Activated CD4-positive, alpha-beta T cell treated with anti-CD3 and anti-CD28 coated beads for 4 hours (primary cell): ENCODE data around the gene HOXD11.

ENCODE experiments used
- DNase-seq, 2 donors: peaks; one replicate each; pipeline ENCODE4 v3.0.0-alpha.2; 2020

HOXD11 gene

DNA sequence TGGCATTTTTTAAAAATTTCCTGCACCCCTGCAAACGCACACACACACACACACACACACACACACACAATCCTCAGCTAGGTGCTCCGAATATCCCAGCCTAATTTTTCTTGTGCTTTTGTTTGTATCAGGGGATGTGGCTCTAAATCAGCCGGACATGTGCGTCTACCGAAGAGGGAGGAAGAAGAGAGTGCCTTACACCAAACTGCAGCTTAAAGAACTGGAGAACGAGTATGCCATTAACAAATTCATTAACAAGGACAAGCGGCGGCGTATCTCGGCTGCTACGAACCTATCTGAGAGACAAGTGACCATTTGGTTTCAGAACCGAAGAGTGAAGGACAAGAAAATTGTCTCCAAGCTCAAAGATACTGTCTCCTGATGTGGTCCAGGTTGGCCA, 12.7 kb upstream of the HOXD11 start:
- no peak for DNase-seq

DNA sequence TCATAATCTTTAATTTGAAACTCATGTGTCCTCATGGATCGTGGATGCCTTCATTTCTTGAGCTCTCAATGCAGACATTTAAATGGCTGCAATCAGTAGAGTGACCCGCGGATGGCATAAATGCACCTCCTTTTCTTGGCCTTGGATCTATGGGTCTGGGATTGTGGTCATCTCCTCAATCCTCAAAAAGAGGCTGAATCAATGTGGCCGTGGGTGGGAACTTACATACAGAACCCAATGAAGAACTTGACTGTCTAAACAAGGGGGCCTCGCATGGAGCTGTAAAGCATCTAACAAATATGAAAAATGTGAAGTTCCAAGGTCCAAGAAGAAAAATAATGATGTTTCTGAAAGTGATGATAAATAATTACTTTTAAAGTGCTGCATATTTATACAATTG, 11.7 kb upstream of the HOXD11 start:
- no peak for DNase-seq

DNA sequence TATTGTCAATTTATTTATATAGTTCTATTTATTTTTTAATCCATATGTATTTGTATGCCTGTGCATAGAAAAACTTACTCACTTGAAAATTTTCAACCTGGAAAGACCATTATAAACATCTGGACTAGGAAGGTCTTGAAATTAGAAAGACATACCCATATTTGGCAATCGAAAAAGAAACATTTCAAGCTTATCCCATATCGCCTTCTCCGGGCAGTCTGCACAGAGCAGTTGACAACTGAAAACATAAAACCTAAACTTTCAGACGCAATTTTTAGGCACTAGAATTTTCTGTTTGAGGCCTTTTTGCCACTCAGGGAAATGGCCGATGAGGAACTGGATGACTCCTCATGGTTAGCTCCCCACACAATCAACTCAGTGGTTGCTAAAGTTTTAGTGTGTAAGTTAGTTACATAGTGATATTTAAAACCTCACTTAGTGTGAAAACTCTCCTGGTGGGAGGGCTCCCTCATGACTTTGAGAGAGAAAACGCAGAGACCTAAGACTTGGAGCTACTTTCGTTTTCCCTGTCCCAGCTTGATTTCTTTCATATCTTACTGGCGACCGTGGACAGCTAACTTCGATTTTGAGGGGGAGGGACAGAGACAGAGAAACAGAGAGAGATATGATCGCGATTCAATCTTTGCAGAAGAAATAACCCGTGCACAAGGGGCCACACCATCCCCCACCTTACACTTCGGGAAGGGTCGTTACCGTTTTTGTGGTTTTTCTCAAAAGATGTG, 10.7 kb upstream of the HOXD11 start:
- no peak for DNase-seq

DNA sequence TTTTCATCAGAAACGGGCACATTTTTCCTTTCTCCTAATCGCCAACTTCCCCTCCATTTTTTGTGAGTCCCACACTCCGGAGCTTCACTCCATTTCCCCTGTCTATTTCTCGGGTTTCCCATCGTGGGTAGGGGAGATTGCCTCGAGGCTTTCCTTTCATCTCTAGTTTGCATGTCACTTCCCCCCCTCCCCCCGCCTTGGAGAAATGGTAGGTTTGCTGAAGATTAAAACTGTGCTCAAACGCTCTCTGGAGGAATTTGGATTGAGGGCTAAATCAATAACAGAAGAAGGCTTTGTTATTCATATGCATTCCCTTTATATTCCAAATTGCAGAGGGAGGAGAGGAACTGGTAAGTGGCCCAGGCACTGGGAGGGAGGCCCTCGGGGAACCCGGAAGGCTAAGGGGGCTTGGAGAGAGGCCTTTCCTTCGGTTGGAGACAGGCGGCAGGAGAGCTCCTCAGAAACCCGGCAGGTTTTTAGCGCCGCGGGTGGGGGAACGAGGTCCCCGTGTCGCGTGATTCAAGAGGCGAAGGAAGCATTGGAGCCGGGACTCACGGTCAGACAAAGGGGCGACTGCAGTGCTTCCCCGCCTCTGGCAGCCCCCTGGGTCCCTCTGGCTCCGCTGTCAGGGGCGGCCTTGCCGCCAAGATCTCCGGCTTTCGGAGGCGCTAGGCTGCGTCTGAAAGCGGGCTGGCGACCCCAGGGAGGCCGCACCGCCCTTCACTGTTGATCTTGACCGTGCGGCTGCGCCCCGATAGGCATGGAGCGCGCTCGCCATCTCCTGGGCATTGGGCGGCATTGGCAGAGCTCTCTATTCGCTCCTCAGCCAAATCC, 9.9 kb upstream of the HOXD11 start:
- DNase-seq = peak; percentile 36 to 50

DNA sequence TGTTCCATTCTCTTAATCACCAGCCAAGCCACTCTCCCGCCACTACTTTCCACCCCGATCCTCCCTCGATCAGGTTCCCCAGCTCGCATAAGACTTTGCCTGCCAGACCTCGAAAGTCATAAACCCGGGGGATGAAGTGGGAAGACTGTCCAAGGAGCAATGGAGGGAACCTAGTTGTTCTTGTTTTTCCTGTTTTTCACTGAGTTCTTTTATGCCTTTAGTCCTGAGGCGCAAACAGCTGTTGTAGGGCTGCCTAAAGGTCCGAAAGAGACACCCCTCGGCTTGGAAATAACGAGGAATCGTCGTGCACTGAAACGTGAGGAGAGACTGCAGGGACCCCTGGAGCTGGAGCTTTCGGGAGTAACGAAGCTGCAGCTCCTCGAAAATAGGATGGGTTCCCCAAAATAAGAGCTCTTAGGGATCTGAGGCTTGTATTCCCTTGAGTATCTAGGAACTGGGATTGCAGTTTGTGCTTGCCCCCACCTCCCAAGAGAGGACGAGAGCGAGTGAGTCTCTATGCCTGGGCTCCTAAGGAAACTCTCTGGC, 9.2 kb upstream of the HOXD11 start:
- DNase-seq = no peak

DNA sequence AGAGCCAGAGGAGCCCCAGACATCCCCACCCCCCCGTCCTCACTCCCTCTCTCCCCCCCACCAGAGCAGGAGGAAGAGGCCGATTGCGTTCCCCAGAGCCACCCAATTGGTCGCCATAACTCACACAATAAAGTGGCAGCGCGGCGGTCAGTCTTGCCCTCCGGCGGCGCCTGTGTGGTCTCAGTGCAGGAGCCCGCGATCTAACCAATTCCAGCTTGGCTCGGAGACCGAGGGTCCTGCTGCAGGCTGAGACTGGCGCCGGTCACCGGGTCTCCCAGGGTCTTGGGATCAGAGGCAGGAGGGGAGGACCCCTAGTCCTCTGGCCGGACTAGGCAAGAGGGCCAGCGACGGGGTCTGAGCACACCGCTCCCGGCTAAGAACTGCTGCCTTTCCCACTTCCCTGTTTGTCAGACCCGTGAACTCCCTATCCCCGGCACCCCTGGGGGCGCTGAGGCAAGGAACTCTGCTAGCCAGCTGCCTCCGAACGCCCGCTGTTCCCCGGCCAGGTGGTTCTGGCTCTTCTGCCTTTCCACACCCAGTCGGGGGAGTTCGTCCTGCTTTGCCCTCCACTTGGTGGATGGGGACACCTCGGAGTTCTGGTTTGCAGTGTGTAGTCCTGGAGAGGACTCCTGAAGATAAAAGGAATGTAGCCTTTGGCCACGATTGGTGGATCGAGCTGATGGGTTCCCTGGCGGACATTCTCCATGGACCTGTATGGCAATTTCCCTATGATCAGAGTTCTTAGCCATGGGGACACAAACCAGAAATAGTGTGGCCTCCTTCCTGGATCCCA, 8.5 kb upstream of the HOXD11 start:
- no peak for DNase-seq

DNA sequence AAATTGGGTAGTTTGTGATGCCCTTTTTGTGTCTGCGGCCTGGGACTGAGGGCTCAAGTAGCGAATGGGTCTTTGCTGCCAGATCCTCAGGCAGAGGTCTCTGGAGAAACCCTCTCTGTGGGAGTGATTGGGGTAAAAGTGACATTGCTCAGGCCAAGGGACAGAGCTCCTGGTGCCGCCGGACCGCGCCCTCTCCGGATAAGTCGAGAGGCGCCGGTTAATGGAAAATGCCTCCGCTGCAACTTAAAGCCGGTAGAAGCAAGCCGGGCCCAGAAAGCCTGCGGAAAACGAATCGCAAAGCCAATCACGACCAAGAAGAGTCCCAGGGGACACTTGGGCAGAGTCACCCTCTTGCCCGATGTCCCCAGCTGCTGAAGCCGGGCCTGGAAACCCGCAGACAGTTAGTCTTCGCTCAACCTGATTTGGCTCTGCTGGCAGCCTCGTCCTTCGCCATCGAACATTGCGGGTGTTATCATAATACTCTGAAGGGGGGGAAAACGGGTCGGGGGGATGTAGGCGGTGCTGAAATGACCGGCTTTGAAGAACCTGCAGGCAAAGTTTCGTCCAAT, 7.8 kb upstream of the HOXD11 start:
- no peak for DNase-seq

DNA sequence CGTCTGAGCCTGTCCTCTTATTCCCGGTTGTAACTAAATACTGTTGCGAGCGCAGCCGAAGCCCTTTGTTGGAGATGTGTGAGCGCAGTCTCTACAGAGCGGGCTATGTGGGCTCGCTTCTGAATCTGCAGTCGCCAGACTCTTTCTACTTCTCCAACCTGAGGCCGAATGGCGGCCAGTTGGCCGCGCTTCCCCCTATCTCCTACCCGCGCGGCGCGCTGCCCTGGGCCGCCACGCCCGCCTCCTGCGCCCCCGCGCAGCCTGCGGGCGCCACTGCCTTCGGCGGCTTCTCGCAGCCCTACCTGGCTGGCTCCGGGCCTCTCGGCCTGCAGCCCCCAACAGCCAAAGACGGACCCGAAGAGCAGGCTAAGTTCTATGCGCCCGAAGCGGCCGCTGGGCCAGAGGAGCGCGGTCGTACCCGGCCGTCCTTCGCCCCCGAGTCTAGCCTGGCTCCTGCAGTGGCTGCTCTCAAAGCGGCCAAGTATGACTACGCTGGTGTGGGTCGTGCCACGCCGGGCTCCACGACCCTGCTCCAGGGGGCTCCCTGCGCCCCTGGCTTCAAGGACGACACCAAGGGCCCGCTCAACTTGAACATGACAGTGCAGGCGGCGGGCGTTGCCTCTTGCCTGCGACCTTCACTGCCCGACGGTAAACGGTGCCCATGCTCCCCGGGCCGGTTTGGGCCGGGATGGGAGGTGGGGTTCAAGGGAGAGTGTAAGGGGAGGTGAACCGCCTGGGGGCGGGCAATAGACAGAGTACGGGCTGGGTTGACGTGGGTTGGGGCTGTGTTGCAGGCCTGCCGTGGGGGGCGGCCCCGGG, 7.1 kb upstream of the HOXD11 start, which contains the start of gene HOXD12:
TSS of gene HOXD12 (plus strand) at position 68 of the 819 bp plus-strand sequence. CDS start at position 75, 7 bp downstream.
- DNase-seq = no peak

DNA sequence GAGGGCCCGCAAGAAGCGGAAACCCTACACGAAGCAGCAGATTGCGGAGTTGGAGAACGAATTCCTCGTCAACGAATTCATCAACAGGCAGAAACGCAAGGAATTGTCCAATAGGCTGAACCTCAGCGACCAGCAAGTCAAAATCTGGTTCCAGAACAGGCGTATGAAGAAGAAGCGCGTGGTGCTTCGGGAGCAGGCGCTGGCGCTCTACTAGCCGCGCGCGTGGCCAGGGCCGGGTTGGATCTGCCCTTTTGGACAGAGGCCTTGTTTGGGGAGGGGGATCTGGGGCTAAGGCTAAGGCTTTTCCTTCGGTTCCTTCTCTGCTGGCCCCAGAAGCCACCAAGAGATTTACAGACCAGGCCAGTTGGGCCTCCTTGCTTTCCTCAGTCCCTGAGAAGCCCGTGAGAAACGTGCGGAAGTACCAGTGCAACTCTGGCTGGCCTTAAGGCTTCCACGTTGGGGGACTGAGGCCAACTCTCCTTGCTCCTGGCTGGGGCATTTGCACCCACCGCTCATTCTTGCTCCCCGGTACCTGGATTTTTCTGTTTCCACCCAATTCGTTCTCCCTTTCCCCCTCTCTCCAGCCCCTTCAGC, 6.4 kb upstream of the HOXD11 start:
- DNase-seq = no peak

DNA sequence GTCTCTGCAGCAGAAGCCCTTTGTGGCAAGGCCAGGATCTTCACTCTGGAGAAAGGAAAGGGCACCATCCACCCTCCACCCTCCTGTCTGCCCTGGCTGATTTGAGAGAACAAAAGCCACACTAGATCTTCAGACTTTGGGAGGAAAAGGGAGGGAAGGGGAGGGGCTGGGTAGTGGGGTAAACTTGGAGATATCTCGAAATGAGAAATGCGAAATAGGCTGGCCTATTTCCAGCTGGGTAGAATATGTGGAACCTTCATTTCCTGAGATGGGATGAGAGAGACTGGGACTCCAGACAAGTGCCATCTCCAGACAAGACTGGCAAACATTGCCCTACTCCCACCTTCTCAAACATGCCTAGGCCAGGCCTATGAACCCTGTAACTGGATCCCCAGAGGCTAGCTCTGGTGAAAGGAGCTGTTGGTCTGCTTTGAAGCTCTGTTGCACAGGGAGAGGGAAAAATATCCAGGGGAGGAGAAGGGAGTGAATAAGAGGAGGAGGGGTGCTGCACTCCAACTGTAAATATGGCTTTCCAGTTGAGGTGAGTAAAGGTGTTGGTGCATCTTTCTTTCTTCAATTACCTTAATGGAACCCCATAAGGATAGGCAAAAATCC, 5.8 kb upstream of the HOXD11 start:
- no peak for DNase-seq

DNA sequence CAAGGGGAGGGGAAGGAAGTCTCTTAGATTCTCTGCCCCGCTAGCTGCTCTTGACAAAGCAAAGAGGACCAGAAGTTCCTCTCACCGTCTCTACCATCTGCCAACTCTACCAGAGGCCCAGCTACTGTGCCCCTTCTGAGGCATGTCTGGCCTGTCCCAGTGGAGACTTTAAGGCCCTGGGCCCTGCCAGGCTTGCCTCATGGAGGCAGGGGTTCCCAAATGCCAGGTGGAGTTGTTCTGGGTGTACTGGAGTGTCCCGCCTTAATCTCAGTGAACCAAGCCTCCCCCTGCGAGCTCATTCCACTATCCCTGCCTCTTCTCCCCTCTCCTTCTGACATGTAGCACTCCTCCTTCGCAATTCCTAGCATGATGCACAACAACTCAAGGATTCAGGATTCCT, 5.2 kb upstream of the HOXD11 start:
- DNase-seq = no peak

DNA sequence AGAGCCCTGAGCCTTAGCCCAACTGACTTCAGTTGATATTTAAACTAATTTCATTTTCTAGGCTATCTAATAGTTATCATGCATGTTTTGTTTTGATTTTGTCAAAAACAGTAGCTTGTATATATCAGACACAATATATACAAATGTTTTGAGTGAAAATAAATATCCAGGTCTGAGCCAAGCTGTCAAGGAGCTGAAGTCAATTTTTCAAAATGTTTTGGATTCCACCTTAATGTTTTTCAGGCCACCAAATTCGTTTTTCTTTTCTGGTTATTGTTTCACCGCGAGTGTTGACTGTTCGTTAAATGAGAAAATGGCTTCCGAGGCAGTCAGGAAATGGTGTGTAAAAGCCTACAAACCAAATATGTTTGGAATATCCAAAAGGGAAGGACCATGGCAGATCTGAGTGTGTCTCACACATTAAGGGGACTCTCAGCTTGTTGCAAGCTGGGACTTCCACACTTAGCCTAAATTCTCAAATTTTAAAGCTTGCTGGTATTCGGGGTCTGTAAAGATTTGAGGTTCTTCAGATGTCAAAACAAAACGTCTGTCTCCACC, 4.7 kb upstream of the HOXD11 start:
- no peak for DNase-seq

DNA sequence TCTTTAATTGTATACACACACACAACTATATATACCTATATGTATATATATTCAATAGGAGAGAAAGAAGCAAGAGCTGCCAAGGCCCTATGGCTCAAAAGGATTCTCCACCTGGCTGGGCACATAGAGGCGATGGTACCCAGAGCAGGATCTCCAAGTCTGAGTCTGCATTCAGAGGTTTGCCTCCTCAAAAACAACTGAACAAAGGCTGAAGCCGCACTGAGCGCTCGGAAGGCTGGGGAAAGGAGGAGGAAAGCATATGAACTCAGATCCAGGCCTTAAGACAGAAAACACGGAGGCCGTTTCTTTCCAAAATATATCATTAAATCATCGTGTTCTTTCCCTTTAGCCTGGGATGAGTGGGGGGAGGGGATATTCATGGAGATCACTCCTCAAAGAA, 3.9 kb upstream of the HOXD11 start:
- DNase-seq = no peak

DNA sequence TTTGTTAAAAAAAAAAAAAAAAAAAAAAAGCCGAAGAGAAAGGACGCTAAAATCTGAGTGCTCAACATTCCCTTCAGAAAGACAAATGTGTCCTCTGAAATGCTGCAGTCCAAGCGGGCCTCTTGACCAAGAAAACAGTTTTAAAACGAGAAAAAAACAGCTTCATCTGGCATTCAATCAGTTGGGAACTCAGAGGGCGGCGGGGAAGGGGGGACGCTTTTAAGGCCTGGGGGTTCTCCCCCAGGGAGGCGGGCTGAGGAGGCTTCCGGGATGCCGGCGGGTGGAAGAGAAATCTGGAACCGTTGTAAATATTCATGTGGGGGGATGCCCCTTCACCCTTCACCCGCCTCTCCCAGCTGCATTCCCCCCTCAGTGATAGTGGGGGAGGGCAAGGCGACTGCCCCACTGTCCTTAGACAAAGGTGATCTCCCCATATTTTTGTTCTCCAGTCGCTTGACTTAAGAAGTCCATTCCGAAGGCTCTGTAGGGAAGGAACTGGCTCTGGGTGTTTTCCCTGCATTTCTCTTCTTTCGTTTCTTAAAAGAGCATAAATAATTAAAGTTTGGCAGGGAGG, 3.3 kb upstream of the HOXD11 start:
- no peak for DNase-seq

DNA sequence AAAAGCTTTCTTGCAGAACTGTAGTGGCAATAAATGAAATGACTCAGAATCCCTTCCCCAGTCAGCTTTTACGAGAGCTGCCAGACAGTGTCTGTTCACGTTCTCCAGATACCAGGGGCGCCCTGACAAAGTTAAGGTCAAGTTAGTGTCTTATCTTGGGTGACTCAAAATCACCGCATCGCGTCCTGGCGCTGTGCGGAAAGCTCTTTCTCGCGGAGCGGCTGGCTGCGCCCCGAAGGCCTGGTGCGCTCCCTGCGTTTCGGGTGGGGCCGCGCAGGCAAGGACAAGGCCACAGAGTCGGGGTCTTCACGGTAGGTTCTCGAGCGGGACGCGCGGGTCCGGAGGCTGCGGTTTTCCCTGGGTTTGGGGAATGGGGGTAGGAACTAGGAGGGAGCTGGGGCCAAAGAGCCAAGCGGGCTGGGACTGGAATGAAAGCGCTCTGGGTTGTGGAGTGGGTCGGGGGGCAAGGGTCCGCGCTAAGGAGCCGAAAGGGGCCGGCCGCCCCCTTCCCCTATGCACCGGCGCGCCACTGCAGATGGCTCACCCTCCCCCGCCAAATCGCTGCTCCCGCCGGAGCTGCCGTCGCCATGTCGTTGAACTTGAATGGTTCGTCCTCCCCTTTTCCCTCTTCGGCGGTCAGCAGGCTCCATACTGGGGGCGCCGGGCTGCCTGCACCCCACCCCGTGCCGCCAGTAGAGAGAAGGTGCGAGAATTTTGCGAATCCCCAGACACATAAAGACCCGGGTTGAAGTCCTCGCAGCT, 2.6 kb upstream of the HOXD11 start:
- DNase-seq = no peak

DNA sequence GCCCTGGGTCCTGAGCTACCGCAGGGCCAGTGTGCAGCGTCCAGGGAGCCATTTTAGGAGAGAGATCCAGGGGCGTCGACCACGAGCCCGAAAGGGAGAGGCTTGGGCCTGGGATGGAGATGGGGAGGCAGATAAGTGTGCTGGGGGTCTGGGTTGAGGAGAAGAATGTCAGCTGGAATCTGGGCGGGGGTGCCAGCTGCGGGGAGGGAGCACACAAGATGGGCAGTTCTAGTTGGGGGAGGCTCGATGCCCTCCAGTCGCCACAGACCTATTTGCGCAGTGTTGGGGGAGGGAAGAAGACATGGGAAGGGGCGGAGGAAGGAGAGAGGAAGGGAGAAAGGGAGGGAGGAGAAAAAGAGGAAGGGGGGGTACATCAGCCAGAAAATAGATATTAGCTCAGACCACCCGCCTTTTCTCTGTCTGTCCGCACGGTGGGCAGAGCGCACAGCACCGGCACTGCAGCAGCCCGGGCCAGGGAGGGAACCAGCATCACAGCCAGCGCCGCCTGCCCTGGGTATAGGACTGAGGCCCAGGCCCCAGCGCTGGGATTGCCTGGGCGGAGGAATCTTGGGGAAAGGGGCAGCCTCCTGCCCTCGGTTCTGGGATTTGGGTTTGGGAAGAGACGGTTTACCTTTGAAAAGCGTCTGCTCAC, 1.9 kb upstream of the HOXD11 start:
- no peak for DNase-seq

DNA sequence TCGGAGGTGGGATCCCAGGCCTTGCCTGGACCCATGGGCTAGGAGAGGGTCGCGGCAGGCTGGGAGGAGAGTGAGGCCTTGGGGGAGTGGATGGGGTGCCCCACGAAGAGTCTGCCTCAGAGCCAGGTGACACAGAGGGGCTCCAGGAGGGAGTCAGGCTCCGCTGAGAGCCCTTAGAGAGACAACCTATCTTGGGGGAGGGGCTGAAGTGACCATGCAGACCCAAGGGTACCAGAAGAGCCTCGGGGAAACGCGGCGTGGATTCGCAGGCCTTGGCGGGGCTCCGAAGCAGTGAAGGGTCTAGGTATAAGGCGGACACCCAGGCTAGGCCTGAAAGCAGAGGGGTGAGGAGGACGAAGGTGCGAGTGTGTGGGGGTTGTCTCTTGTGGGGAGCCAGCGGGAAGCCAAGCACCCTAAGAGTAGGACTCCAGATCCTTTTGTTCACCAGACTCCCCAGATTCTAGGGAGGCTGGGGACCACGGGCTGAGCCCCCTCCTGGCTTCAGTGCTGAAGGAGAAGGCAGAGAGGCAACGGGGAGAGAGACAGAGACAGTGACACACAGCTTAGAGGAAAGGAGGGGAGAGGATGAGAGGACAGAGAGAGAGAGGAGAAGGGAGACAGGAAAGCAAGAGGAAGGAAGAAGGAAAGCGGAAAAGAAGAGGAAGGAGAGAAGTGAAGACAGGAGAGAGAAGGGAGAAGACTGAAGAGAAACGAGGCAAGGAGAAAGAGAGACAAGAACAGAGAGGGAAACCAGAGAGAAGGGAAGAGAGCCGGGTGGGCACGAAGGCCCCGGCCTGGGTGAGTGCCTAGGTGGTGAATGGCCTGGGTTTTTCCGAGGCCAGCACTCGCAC, 1.1 kb upstream of the HOXD11 start:
- DNase-seq = no peak

DNA sequence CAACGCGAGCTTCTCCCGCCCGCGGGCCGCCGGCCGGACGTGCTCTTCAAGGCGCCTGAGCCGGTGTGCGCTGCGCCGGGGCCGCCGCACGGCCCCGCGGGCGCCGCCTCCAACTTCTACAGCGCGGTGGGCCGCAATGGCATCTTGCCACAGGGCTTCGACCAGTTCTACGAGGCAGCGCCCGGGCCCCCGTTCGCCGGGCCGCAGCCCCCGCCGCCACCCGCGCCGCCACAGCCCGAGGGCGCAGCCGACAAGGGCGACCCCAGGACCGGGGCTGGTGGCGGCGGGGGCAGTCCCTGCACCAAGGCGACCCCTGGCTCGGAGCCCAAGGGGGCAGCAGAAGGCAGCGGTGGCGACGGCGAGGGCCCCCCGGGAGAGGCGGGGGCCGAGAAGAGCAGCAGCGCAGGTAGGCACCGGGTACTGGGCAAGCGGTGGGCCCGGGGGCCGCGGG, 676 bp downstream of the HOXD11 start:
- DNase-seq = no peak
